SJCRH30 (cell line): ENCODE results near the gene CENPK. TPM values are rescaled to one million over a fixed set of nuclear protein-coding genes. Genes with fewer than 3 reads are reported as not detected.
A peak's percentile ranks its signal among the peaks of the same experiment; 100 is the strongest.
"Not testable (repeated sequence)": the region's sequence is repeated elsewhere in the genome, so short reads cannot be mapped to it uniquely, and the experiment has no call there.

Experiments used
- DNase-seq, 2 experiments: peaks; one replicate each; pipeline ENCODE4 v3.0.0-alpha.2; 2015 to 2020
- H3K27ac ChIP-seq: fragments of 250-450 bp; sonication (Bioruptor Pico); 2 replicates; pipeline ENCODE4 v1.5.1; 2020; ENCODE audit warnings: mild to moderate bottlenecking, moderate library complexity
- H3K27me3 ChIP-seq: fragments of 250-450 bp; sonication (Bioruptor Pico); 2 replicates; pipeline ENCODE4 v1.5.1; 2020; ENCODE audit warnings: mild to moderate bottlenecking, moderate library complexity
- H3K36me3 ChIP-seq: fragments of 250-450 bp; sonication (Bioruptor Pico); 2 replicates; pipeline ENCODE4 v1.5.1; 2020; ENCODE audit warnings: mild to moderate bottlenecking, moderate library complexity
- H3K4me1 ChIP-seq: fragments of 250-450 bp; sonication (Bioruptor Pico); 2 replicates; pipeline ENCODE4 v1.5.1; 2020; ENCODE audit warnings: mild to moderate bottlenecking, moderate library complexity
- H3K4me3 ChIP-seq: fragments of 250-450 bp; sonication (Bioruptor Pico); 2 replicates; pipeline ENCODE4 v1.5.1; 2020; ENCODE audit warnings: mild to moderate bottlenecking, moderate library complexity
- H3K9me3 ChIP-seq: fragments of 250-450 bp; sonication (Bioruptor Pico); replicated peaks from 2 replicates; pipeline ENCODE4 v1.5.1; 2020; ENCODE audit warnings: mild to moderate bottlenecking, moderate library complexity
- total RNA-seq: library from RNA; depleted of rRNA; stranded (reverse); fragments of >200 nt; shearing (Covaris generic); gene quantifications from 2 replicates; pipeline ENCODE4 v1.2.3, GENCODE V29; 2014

Gene CENPK
- total RNA-seq, 1 experiment from 2014 or later: 118 TPM

DNA sequence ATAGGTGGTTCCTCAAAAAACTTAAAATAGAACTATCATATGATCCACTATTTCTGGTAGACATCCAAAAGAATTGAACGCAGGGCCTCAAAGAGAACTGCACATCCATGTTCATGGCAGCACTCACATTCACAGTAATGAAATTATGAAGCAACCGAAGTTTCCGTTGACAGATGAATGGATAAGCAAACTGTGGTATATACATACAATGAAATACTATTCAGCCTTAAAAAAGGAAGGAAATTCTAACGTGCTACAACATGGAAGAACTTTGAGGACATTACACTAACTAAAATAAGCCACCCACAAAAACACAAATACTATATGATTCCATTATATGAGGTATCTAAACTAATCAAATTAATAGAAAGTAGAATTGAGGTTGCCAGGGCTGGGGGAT lies 18.5 kb downstream of the CENPK start:
- Histone ChIP-seq H3K4me1 (no peaks in the 10 kb centered on the region), H3K27me3 (no peaks in the 10 kb centered on the region), H3K4me3 (no peak overlapping the region), H3K9me3 (no peaks in the 10 kb centered on the region), H3K27ac (no peak overlapping the region), H3K36me3 (peaks cover 83% of the 10 kb centered on the region)
- DNase-seq: no peak

DNA sequence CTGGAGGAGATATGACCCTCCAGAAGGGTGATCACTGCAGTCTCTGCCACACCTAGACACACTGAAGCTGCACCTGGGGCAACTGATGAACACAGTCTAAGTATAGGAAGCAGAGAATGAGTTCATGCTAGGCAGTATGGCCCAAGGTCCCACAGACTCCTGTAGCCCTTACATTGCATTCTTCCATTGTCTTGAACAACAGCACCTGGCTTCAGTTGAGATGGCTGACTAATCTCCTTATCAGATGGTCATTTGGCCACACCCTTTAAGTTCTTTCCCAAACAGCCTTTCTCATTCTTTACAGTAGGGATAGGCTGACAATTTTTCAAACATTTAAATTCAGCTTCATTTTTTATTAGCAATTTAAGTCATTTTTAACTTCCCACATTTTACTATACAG lies 23.1 kb downstream of the CENPK start:
- no peaks in the 10 kb centered on the region for H3K27me3 ChIP-seq
- peaks cover 75% of the 10 kb centered on the region for H3K36me3 ChIP-seq
- peaks cover 19% of the 10 kb centered on the region for H3K4me1 ChIP-seq
- no peak for DNase-seq
- no peak overlapping the region for H3K27ac ChIP-seq
- H3K9me3 ChIP-seq: 0 out of 2 replicates have a peak, but pooled peaks cover 3% of the 10 kb centered on the region
- H3K4me3 ChIP-seq: no peak overlapping the region

DNA sequence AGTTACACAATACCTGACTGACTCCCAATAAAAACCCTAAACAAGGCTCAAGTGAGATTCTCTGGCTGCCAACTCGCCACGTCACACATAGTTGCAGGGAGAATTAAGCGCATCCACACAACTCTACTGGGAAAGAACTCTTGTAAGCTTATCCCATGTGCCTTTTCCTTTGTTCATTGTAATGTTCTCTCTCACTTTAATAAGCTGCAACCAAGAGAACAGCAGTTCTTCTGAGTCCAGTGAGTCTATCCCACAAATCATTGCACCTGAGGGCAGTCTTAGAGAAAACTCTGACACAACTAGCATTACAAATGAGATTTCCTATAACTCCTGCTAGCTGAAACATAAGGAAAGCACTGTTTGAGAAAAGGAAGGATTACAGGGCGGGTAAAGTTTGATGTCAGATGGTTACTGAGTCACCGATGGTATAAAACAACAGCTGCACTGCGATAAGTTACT lies 27.4 kb downstream of the CENPK start:
- no peak overlapping the region; the same call in 1 of the 2 replicates for H3K4me3 ChIP-seq
- no peaks in the 10 kb centered on the region for H3K27me3 ChIP-seq
- H3K4me1 ChIP-seq: peaks cover 26% of the 10 kb centered on the region
- peaks cover 43% of the 10 kb centered on the region for H3K36me3 ChIP-seq
- DNase-seq: peak; percentile 68 to 91
- H3K27ac ChIP-seq: peak overlapping the region; percentile 87
- H3K9me3 ChIP-seq: 0 out of 2 replicates have a peak, but pooled peaks cover 3% of the 10 kb centered on the region

DNA sequence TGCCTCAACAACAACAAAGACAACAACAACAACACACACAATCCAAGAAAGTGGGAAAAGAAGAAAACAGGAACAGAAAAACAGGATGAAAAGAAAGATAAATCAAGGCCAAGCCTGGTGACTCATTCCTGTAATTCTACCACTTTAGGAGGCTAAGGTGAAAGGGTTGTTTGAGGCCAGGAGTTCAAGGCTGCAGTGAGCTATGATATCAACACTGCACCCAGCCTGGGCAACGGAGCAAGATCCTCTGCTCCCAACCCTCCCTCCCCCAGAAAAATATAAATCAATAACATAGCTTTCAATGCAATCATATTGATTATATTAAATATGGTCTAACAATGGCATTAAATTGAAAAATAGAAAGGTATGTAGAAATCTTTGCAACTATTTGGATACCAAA lies 32.1 kb downstream of the CENPK start:
- no peak for DNase-seq
- Histone ChIP-seq H3K36me3 (peaks cover 32% of the 10 kb centered on the region), H3K27ac (no peak overlapping the region), H3K9me3 (no peaks in the 10 kb centered on the region), H3K27me3 (no peaks in the 10 kb centered on the region), H3K4me1 (peaks cover 14% of the 10 kb centered on the region), H3K4me3 (no peak overlapping the region)

- Histone ChIP-seq H3K4me3 (no peak overlapping the region), H3K27ac (no peak overlapping the region), H3K9me3 (no peaks in the 10 kb centered on the region), H3K27me3 (no peaks in the 10 kb centered on the region), H3K4me1 (no peaks in the 10 kb centered on the region), H3K36me3 (peaks cover 50% of the 10 kb centered on the region)
- DNase-seq: no peak
These were observed 37.2 kb downstream of the CENPK start for GRCh38 chr5:65525726-65526125.

DNA sequence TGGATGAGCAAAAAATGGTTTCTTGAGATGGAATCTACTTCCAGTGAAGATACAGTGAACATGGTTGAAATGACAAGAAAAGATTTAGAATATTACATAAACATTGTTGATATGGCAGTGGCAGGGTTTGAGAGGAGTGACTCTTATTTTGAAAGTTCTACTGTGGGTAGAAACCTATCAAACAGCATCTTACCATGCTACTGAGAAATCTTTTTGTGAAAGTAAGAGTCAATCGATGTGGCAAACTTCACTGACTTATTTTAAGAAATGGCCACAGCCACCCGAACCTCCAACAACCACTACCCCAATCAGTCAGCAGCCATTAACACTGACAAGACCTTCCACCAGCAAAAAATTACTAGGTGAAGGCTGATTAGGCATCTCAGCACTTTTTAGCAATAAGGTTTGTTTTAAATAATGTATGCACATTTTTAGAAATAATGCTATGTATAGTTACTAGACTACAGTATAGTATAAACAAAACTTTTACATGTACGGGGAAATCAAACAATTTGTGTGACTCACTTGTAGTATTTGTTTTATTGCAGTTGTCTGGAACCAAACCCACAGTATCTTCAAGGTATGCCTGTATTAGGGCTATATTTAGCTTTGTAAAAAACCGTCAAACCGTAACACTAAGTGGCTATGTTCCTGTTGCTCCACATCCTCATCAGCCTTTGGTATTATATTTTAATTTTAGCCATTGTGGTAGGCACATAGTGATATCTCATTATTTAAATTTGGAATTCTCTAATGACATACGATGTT lies 50.6 kb downstream of the CENPK start:
- no peak for DNase-seq
- H3K9me3 ChIP-seq: no peaks in the 10 kb centered on the region

GRCh38 chr5:65508978-65509377 lies 54.0 kb downstream of the CENPK start:
- Histone ChIP-seq H3K36me3 (peaks cover 2% of the 10 kb centered on the region; the same call in 1 of the 2 replicates), H3K9me3 (0 out of 2 replicates have a peak, but pooled peaks cover 3% of the 10 kb centered on the region), H3K27me3 (no peaks in the 10 kb centered on the region), H3K4me3 (no peak overlapping the region), H3K27ac (no peak overlapping the region), H3K4me1 (no peaks in the 10 kb centered on the region)
- DNase-seq: no peak

More for the DNA sequence above, 50.6 kb downstream of the CENPK start:
- Histone ChIP-seq H3K27ac (no peak overlapping the region), H3K36me3 (peaks cover 10% of the 10 kb centered on the region), H3K4me3 (no peak overlapping the region), H3K4me1 (no peaks in the 10 kb centered on the region), H3K27me3 (no peaks in the 10 kb centered on the region)

DNA sequence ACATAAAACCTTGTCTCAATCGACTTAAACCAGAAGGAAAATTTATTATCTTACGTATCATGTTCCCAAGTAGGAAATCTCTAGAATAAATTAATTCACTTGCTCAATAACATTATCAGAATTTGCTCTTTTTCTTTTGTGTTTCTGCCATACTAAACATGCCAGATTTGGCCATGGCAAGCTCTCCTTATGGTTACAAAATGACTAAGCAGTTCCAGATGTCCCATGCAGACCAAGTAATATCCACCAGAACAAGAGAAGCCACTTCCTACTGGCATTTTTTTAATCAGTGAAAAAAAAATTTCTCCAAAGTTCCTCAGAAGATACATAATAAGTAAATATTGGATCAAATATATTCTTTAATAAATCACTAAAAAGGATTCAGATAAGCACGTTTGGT lies 56.0 kb downstream of the CENPK start:
- H3K4me1 ChIP-seq: no peaks in the 10 kb centered on the region
- 0 out of 2 replicates have a peak, but pooled peaks cover 3% of the 10 kb centered on the region for H3K9me3 ChIP-seq
- no peak overlapping the region for H3K27ac ChIP-seq
- DNase-seq: no peak
- 0 out of 2 replicates have a peak, but pooled peaks cover 2% of the 10 kb centered on the region for H3K36me3 ChIP-seq
- no peak overlapping the region for H3K4me3 ChIP-seq
- H3K27me3 ChIP-seq: no peaks in the 10 kb centered on the region

DNA sequence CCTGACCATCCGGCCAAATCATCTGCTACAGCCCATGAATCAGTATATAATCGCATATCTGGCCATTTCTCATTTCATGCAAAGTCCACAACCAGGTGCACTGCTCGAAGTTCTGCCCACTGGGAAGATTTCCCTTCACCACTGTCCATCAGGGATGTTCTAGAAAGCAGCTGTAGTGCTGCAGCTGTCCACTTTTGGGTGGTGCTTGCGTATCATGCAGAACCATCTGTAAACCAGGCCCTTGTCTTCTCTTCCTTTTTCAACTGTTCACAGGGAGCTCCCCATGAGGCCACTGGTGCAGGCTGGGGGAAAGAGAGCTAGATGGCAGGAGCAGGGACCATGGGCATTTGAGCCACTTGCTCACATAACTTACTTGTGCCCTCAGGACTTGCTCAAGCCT lies 73.8 kb downstream of the CENPK start:
- Histone ChIP-seq H3K36me3 (no peaks in the 10 kb centered on the region), H3K27me3 (no peaks in the 10 kb centered on the region), H3K9me3 (no peaks in the 10 kb centered on the region), H3K27ac (no peak overlapping the region), H3K4me3 (no peak overlapping the region), H3K4me1 (no peaks in the 10 kb centered on the region)
- DNase-seq: no peak

DNA sequence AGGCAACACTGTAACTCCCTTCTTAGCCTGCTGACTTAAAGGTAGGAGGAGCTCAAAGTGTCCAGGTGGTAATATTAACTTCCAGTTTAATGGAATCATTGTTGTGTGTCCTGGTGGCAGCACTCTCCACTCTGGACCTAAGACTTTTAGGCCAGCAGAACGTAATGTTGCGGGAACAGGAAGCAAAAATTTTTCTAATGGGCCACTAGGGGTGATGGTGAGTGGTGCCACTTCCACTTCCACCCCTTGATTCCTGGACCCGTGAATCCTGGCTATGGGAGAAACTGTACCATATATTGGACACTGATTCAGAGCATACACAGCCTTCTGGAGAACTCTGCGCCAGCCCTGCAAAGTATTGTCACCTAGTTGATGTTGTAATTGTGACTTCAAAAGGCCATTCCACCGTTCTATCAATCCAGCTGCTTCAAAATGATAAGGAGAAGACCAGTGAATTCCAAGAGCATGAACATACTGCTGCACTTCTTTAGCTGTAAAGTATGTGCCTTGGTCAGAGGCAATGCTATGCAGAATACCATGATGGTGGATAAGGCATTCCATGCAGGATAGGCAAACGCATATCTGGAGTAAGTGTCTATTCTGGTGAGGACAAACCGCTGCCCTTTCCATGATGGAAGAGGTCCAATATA lies 74.8 kb downstream of the CENPK start:
- DNase-seq, H3K27ac ChIP-seq, H3K4me1 ChIP-seq, H3K4me3 ChIP-seq, H3K27me3 ChIP-seq, H3K9me3 ChIP-seq, H3K36me3 ChIP-seq: not testable (repeated sequence)

- H3K27me3 ChIP-seq, DNase-seq, H3K27ac ChIP-seq, H3K36me3 ChIP-seq, H3K4me3 ChIP-seq, H3K9me3 ChIP-seq, H3K4me1 ChIP-seq: not testable (repeated sequence)
These were observed 76.2 kb downstream of the CENPK start for GRCh38 chr5:65486803-65487202.

DNA sequence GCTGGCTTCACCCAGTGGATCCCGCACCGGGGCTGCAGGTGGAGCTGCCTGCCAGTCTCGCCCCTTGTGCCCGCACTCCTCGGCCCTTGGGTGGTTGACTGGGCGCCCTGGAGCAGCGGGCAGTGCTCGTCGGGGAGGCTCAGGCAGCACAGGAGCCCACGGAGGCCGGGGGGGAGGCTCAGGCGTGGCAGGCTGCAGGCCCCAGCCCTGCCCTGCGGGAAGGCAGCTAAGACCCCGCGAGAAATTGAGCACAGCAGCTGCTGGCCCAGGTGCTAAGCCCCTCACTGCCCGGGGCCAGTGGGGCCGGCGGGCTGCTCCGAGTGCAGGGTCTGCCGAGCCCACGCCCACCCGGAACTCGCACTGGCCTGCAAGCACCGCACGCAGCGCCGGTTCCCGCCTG lies 77.6 kb downstream of the CENPK start:
- H3K27ac ChIP-seq: no peak overlapping the region
- no peaks in the 10 kb centered on the region for H3K4me1 ChIP-seq
- no peaks in the 10 kb centered on the region for H3K9me3 ChIP-seq
- no peak for DNase-seq
- H3K4me3 ChIP-seq: no peak overlapping the region
- H3K27me3 ChIP-seq: no peaks in the 10 kb centered on the region
- H3K36me3 ChIP-seq: no peaks in the 10 kb centered on the region

GRCh38 chr5:65483546-65484346 lies 79.2 kb downstream of the CENPK start:
- H3K4me1 ChIP-seq: no peaks in the 10 kb centered on the region
- H3K27ac ChIP-seq: peak overlapping the region; percentile 55; the same call in 1 of the 2 replicates
- peak in 1 of 2 experiments; percentile 71 for DNase-seq
- H3K36me3 ChIP-seq: no peaks in the 10 kb centered on the region
- H3K4me3 ChIP-seq: peak overlapping the region; percentile 62
- H3K9me3 ChIP-seq: no peaks in the 10 kb centered on the region
- no peaks in the 10 kb centered on the region for H3K27me3 ChIP-seq

DNA sequence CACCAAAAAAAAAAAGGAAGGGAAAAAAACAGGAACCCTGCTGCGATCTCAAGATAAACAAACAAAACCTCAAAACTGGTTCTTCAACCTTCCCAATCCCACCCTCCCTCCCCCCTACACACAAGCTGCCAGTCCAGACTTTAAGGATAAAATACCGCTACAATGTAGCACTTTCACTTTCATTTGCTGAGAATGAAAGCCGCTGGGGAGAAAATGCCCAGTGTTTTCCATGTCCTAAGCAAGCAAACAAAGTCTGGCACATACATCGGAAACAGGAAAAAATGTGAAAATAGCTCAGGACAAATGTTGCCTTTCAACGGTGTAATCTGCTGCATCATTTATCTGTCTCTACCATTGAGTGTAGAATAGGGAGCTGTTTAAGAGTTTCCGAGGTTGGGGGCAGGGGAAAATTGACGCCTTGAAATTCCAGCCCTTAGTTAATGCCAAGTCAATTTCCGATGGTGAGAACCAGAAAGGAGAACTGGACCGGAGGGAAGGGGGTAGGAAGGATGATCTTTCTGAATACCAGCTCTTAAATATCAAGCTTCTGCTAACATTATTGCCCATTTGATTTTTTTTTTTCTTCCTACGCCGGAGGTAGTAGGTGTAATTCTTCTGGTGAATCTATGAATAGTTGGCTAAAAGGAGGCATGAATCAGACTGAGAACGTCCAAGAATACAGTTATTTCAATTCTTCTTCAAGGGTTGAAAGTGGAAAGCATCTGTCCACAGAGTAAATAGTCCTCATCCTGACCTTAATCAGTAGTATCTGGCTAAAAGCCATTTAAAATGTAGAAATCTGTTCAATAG lies 80.0 kb downstream of the CENPK start:
- DNase-seq: peak; percentile 19 to 58
- Histone ChIP-seq H3K4me3 (peak overlapping the region; percentile 62), H3K4me1 (no peaks in the 10 kb centered on the region), H3K9me3 (no peaks in the 10 kb centered on the region), H3K27me3 (no peaks in the 10 kb centered on the region), H3K36me3 (no peaks in the 10 kb centered on the region), H3K27ac (peak overlapping the region; percentile 55)
